Neural cell (in vitro differentiated cells): ENCODE results near the gene NRG3. TPM values are rescaled to one million over a fixed set of nuclear protein-coding genes. Genes with fewer than 3 reads are reported as not detected.
A peak's percentile ranks its signal among the peaks of the same experiment; 100 is the strongest.

Source experiments
- H2AFZ ChIP-seq: fragments of 200-600, 300-800 bp; sonication (generic), shearing (Covaris generic); 2 replicates; pipeline ENCODE4 v1.6.0; 2014; ENCODE audit warnings: low read depth, mild to moderate bottlenecking, antibody characterized with exemption, low read length, moderate library complexity
- H3F3A ChIP-seq: fragments of 200-600 bp; shearing (Covaris generic); 2 replicates; pipeline ENCODE4 v1.6.1; 2016; ENCODE audit warnings: mild to moderate bottlenecking, moderate library complexity, mixed read lengths, antibody characterized with exemption, low read length; ENCODE audit not compliant: insufficient read depth, poor library complexity, severe bottlenecking
- H3K27ac ChIP-seq: fragments of 200-600, 300-800 bp; sonication (generic), shearing (Covaris generic); 2 replicates; pipeline ENCODE4 v1.5.1; 2014; ENCODE audit warnings: mild to moderate bottlenecking, low read length, moderate library complexity
- H3K27me3 ChIP-seq: fragments of 300-800, 200-600 bp; sonication (generic), shearing (Covaris generic); 2 replicates; pipeline ENCODE4 v1.6.0; 2014; ENCODE audit warnings: mild to moderate bottlenecking, low read depth, low read length, moderate library complexity; ENCODE audit not compliant: insufficient read depth
- H3K36me3 ChIP-seq: fragments of 300-800, 200-600 bp; sonication (generic), shearing (Covaris generic); 2 replicates; pipeline ENCODE4 v1.5.1; 2014; ENCODE audit warnings: mild to moderate bottlenecking, antibody characterized with exemption, low read length, moderate library complexity; ENCODE audit not compliant: insufficient read depth
- H3K4me2 ChIP-seq: fragments of 300-800, 200-600 bp; sonication (generic), shearing (Covaris generic); 2 replicates; pipeline ENCODE4 v1.6.0; 2014; ENCODE audit warnings: mild to moderate bottlenecking, low read length
- H3K4me3 ChIP-seq: fragments of 300-800, 200-600 bp; sonication (generic), shearing (Covaris generic); 2 replicates; pipeline ENCODE4 v1.5.1; 2014; ENCODE audit warnings: mild to moderate bottlenecking, low read length, moderate library complexity
- H3K79me2 ChIP-seq: fragments of 200-600 bp; shearing (Covaris generic); replicated peaks from 2 replicates; pipeline ENCODE4 v1.6.0; 2014; ENCODE audit warnings: mild to moderate bottlenecking, low read length, moderate library complexity; ENCODE audit not compliant: insufficient read depth
- H3K9ac ChIP-seq: fragments of 300-800, 200-600 bp; sonication (generic), shearing (Covaris generic); 2 replicates; pipeline ENCODE4 v1.6.1; 2016; ENCODE audit warnings: mild to moderate bottlenecking, low read length, mixed read lengths
- H3K9me2 ChIP-seq: fragments of 200-600 bp; shearing (Covaris generic); 2 replicates; pipeline ENCODE4 v1.6.1; 2016; ENCODE audit warnings: mild to moderate bottlenecking, low read length, mixed read lengths; ENCODE audit not compliant: insufficient read depth
- H3K9me3 ChIP-seq: fragments of 200-600, 300-800 bp; sonication (generic), shearing (Covaris generic); 2 replicates; pipeline ENCODE4 v1.6.1; 2016; ENCODE audit warnings: mild to moderate bottlenecking, mixed run types, low read length, moderate library complexity, mixed read lengths
- H4K20me1 ChIP-seq: fragments of 200-600 bp; shearing (Covaris generic); 2 replicates; pipeline ENCODE4 v1.6.1; 2016; ENCODE audit warnings: mild to moderate bottlenecking, mixed run types; ENCODE audit not compliant: insufficient read depth
- EP300 ChIP-seq: fragments of 450-650 bp; conservative IDR thresholded peaks from 2 replicates; pipeline ENCODE4 v1.6.1; 2014; ENCODE audit warnings: antibody characterized with exemption, mild to moderate bottlenecking, moderate library complexity; ENCODE audit not compliant: poor library complexity, severe bottlenecking
- EZH2 ChIP-seq: fragments of 200-600, 300-800 bp; shearing (Covaris generic), sonication (generic); IDR thresholded peaks from 2 replicates; pipeline ENCODE4 v1.6.1; 2014; ENCODE audit warnings: antibody characterized with exemption, low read length, borderline replicate concordance, mild to moderate bottlenecking; ENCODE audit not compliant: insufficient read depth, poor library complexity, severe bottlenecking
- MXI1 ChIP-seq: fragments of 450-650 bp; conservative IDR thresholded peaks from 2 replicates; pipeline ENCODE4 v1.6.1; 2014; ENCODE audit warnings: antibody characterized with exemption, mild to moderate bottlenecking; ENCODE audit not compliant: poor library complexity, severe bottlenecking
- POLR2AphosphoS5 ChIP-seq: IDR thresholded peaks from 2 replicates; pipeline ENCODE4 v1.6.1; 2012
- TAF1 ChIP-seq: IDR thresholded peaks from 2 replicates; pipeline ENCODE4 v1.6.1; 2012; ENCODE audit warnings: low read depth
- polyA plus RNA-seq: library from polyadenylated mRNA; depleted of rRNA; stranded (reverse); fragments of >200 nt; gene quantifications from 2 replicates; pipeline ENCODE4 v1.2.3, GENCODE V29; 2014
- TF ChIP-seq, protein P1 (sequence below): fragments of 450-650 bp; IDR thresholded peaks from 2 replicates; pipeline ENCODE4 v1.5.1; 2014; ENCODE audit warnings: antibody characterized with exemption, mild to moderate bottlenecking, moderate library complexity; ENCODE audit not compliant: poor library complexity, severe bottlenecking

The NRG3 gene
- polyA plus RNA-seq, 1 donor from 2014 or later = 14.0 TPM

GRCh38 chr10:82289945-82290344 is 415.0 kb downstream of the NRG3 start:
- no peaks in the 10 kb centered on the region for H3K79me2 ChIP-seq
- H2AFZ ChIP-seq = no peak overlapping the region
- peak; percentile 44 for TF ChIP-seq POLR2AphosphoS5
- TF ChIP-seq, protein P1, sequence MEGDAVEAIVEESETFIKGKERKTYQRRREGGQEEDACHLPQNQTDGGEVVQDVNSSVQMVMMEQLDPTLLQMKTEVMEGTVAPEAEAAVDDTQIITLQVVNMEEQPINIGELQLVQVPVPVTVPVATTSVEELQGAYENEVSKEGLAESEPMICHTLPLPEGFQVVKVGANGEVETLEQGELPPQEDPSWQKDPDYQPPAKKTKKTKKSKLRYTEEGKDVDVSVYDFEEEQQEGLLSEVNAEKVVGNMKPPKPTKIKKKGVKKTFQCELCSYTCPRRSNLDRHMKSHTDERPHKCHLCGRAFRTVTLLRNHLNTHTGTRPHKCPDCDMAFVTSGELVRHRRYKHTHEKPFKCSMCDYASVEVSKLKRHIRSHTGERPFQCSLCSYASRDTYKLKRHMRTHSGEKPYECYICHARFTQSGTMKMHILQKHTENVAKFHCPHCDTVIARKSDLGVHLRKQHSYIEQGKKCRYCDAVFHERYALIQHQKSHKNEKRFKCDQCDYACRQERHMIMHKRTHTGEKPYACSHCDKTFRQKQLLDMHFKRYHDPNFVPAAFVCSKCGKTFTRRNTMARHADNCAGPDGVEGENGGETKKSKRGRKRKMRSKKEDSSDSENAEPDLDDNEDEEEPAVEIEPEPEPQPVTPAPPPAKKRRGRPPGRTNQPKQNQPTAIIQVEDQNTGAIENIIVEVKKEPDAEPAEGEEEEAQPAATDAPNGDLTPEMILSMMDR = no peak
- no peaks in the 10 kb centered on the region for H3K36me3 ChIP-seq
- peaks cover 3% of the 10 kb centered on the region for H3F3A ChIP-seq
- H3K9ac ChIP-seq = no peak overlapping the region
- H3K27ac ChIP-seq = no peak overlapping the region
- no peaks in the 10 kb centered on the region for H3K9me2 ChIP-seq
- no peaks in the 10 kb centered on the region for H3K9me3 ChIP-seq
- H3K4me3 ChIP-seq = no peak overlapping the region
- no peak overlapping the region for H3K4me2 ChIP-seq
- H4K20me1 ChIP-seq = no peaks in the 10 kb centered on the region
- H3K27me3 ChIP-seq = no peaks in the 10 kb centered on the region

DNA sequence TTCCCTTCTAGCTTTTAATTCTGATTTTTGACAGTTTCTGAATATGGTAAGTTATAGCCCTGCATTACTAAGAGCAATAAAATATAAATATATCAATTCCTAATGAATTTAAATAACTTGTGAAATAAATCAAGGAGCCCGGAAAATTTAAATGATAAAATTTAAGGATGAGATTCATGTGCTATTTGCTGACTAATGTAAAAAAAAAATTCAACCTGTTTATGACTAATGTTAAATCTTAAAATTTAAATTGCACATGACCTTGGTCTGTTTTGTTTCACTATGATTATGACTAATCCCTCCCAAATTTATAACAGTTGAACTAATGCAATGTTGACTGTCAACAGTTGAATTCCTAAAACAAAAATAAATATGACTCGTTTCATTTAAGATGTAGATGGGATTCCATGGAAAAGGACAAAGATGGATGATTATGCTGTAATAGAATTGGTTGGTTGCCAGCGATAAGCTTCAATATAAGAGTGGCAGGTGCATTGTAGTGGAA is 419.9 kb downstream of the NRG3 start:
- Histone ChIP-seq H3K4me2 (no peak overlapping the region), H3K9me3 (no peaks in the 10 kb centered on the region), H3K9me2 (no peaks in the 10 kb centered on the region), H4K20me1 (no peaks in the 10 kb centered on the region), H3K9ac (no peak overlapping the region), H3K27ac (no peak overlapping the region), H3K36me3 (no peaks in the 10 kb centered on the region), H2AFZ (no peak overlapping the region), H3K79me2 (no peaks in the 10 kb centered on the region), H3K27me3 (no peaks in the 10 kb centered on the region), H3K4me3 (no peak overlapping the region), H3F3A (peaks cover 3% of the 10 kb centered on the region)
- TF ChIP-seq TAF1 = no peak
- TF ChIP-seq EP300 = no peak

- Histone ChIP-seq H2AFZ (no peak overlapping the region), H3K36me3 (no peaks in the 10 kb centered on the region), H3K27me3 (no peaks in the 10 kb centered on the region), H3K27ac (no peak overlapping the region), H3K9ac (no peak overlapping the region), H3K4me2 (no peak overlapping the region), H3F3A (no peaks in the 10 kb centered on the region), H3K4me3 (no peak overlapping the region), H3K9me2 (no peaks in the 10 kb centered on the region), H4K20me1 (no peaks in the 10 kb centered on the region), H3K79me2 (no peaks in the 10 kb centered on the region), H3K9me3 (no peaks in the 10 kb centered on the region)
- TF ChIP-seq, protein P1 = no peak
- TF ChIP-seq MXI1 (no peak), POLR2AphosphoS5 (no peak)
These were observed 433.6 kb downstream of the NRG3 start for GRCh38 chr10:82308641-82309040.

- Histone ChIP-seq H3K36me3 (no peaks in the 10 kb centered on the region), H3F3A (no peaks in the 10 kb centered on the region), H3K79me2 (no peaks in the 10 kb centered on the region), H3K4me3 (no peak overlapping the region), H4K20me1 (no peaks in the 10 kb centered on the region), H3K27ac (no peak overlapping the region), H3K27me3 (no peaks in the 10 kb centered on the region), H2AFZ (no peak overlapping the region), H3K9me3 (no peaks in the 10 kb centered on the region), H3K4me2 (no peak overlapping the region), H3K9me2 (no peaks in the 10 kb centered on the region), H3K9ac (no peak overlapping the region)
- TF ChIP-seq EZH2 = no peak
These were observed 435.8 kb downstream of the NRG3 start for GRCh38 chr10:82310839-82311238.
